Mesothelial cell of epicardium (in vitro differentiated cells): ENCODE results near the gene RIOK2. TPM values are rescaled to one million over a fixed set of nuclear protein-coding genes. Genes with fewer than 3 reads are reported as not detected.
A peak's percentile ranks its signal among the peaks of the same experiment; 100 is the strongest.
"Not testable (repeated sequence)": the region's sequence is repeated elsewhere in the genome, so short reads cannot be mapped to it uniquely, and the experiment has no call there.

ENCODE experiments used
- DNase-seq, 2 experiments: peaks; one replicate each; pipeline ENCODE4 v3.0.0; 2021; ENCODE audit warnings: low spot score in 2 of 2; ENCODE audit not compliant: unreplicated experiment in 2 of 2
- H3K27ac Mint-ChIP-seq: 2 replicates; pipeline ENCODE4 v1.8.0; 2021; ENCODE audit warnings: mixed read lengths
- H3K27me3 Mint-ChIP-seq: 2 replicates; pipeline ENCODE4 v1.8.0; 2021; ENCODE audit warnings: low read depth, mixed read lengths
- H3K36me3 Mint-ChIP-seq: 2 replicates; pipeline ENCODE4 v1.8.0; 2021; ENCODE audit warnings: mixed read lengths
- H3K4me1 Mint-ChIP-seq: 2 replicates; pipeline ENCODE4 v1.8.0; 2021; ENCODE audit warnings: mixed read lengths
- H3K4me3 Mint-ChIP-seq: 2 replicates; pipeline ENCODE4 v1.8.0; 2021; ENCODE audit warnings: mild to moderate bottlenecking, moderate library complexity, mixed read lengths
- H3K9me3 Mint-ChIP-seq: 2 replicates; pipeline ENCODE4 v1.8.0; 2021; ENCODE audit warnings: mixed read lengths
- total RNA-seq: library from RNA; stranded (reverse); gene quantifications from 3 replicates; pipeline ENCODE4 v1.2.1, GENCODE V29; 2021
- TF ChIP-seq, protein P1 (sequence below): fragments of 200-600 bp; sonication (generic); IDR thresholded peaks from one replicate; pipeline ENCODE4 v1.5.0; 2021; ENCODE audit warnings: antibody characterized with exemption; ENCODE audit not compliant: unreplicated experiment

RIOK2 gene
- total RNA-seq, 1 donor from 2014 or later = 25.9 TPM

DNA sequence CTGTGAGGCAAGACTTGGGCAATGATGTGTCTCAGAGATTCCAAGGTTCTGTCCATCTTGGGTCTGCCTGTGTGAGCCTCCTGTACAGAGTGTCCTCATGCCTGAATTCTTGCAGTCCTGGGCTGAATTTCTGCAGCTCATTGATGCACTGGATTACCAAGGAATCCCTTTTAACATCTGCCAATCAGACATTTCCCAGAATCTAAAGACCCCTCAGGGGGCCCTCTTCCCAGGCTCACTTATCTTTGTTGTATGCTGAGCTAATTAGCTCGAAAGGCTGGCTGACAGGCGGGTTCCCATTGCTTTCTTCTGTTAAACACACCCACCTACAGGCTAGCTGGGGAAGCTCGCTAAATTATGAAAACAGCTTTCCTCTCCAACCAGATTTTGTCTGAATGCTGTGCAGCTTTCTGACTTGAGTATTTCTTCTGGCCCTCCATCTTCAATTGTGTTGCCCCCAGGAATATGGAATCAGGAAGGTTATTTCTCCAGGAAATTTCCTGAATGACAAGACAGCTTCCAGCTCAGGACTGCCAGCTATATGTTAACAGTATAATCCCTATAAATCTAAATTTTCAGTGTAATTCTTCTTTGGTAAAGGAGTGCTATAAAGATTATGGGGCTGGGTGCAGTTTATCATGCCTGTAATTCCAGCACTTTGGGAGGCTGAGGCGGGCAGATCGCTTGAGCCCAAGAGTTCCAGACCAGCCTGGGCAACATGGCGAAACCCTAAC is 40.4 kb downstream of the RIOK2 start, which contains the start of gene LIX1:
TSS of gene LIX1 (minus strand) at position 91 of the 734 bp plus-strand sequence. CDS start at position 56, 35 bp downstream.
- Mint-ChIP-seq H3K27me3 (no peaks in the 10 kb centered on the region), H3K4me1 (peaks cover 49% of the 10 kb centered on the region), H3K4me3 (peak within 1 kb of the TSS; percentile 68), H3K9me3 (no peaks in the 10 kb centered on the region), H3K27ac (peak within 1 kb of the TSS; percentile 65), H3K36me3 (no peaks in the 10 kb centered on the region)
- TF ChIP-seq, protein P1, sequence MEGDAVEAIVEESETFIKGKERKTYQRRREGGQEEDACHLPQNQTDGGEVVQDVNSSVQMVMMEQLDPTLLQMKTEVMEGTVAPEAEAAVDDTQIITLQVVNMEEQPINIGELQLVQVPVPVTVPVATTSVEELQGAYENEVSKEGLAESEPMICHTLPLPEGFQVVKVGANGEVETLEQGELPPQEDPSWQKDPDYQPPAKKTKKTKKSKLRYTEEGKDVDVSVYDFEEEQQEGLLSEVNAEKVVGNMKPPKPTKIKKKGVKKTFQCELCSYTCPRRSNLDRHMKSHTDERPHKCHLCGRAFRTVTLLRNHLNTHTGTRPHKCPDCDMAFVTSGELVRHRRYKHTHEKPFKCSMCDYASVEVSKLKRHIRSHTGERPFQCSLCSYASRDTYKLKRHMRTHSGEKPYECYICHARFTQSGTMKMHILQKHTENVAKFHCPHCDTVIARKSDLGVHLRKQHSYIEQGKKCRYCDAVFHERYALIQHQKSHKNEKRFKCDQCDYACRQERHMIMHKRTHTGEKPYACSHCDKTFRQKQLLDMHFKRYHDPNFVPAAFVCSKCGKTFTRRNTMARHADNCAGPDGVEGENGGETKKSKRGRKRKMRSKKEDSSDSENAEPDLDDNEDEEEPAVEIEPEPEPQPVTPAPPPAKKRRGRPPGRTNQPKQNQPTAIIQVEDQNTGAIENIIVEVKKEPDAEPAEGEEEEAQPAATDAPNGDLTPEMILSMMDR = peak; percentile 35
- peak in 1 of 2 experiments; percentile 52 for DNase-seq

DNA sequence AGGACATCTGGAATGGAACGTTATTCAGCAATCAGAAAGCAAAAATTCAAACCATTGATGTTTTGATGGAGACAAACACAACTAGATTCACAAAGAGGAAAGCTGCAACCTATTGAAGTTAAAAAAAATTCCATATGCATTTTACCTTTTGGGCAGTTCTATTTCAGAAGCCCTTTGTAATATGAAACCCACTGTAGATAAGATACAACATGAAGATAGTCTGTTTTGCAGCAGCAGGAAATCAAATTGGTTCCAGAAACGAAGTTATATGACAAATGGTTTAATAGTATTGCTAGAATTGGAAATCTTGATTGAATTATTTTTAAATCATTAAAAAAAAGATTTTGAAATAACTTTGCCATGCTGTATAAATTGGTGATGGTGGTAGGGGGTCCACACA is 41.5 kb downstream of the RIOK2 start:
- no peaks in the 10 kb centered on the region for H3K9me3 Mint-ChIP-seq
- no peak for DNase-seq
- H3K36me3 Mint-ChIP-seq = no peaks in the 10 kb centered on the region
- H3K4me3 Mint-ChIP-seq = peak overlapping the region; percentile 68
- TF ChIP-seq, protein P1 = no peak
- no peaks in the 10 kb centered on the region for H3K27me3 Mint-ChIP-seq
- H3K27ac Mint-ChIP-seq = no peak overlapping the region
- H3K4me1 Mint-ChIP-seq = peaks cover 58% of the 10 kb centered on the region

DNA sequence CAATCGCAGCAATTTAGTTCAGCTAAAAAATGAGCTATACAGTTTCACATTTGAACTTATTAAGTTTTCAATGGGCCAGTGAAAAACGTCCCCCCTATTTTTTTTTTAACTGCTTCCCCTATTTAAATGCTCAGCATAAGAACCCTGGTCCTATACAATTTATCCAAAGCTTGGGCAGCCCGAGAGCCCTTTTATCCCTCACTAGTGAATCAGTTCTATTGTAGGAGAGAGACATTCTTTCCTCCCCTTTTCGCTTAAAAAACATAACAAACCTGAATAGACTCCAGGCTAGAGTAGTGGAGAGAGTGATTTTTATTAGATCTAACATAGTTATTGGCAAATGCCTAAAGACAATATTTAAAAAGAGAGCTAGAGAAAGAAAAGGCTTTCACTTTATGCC is 42.0 kb downstream of the RIOK2 start:
- TF ChIP-seq, protein P1 = no peak
- Mint-ChIP-seq H3K9me3 (no peaks in the 10 kb centered on the region), H3K4me3 (peak overlapping the region; percentile 68), H3K27me3 (no peaks in the 10 kb centered on the region), H3K36me3 (no peaks in the 10 kb centered on the region), H3K27ac (peak overlapping the region; percentile 59), H3K4me1 (peaks cover 63% of the 10 kb centered on the region)
- no peak for DNase-seq

DNA sequence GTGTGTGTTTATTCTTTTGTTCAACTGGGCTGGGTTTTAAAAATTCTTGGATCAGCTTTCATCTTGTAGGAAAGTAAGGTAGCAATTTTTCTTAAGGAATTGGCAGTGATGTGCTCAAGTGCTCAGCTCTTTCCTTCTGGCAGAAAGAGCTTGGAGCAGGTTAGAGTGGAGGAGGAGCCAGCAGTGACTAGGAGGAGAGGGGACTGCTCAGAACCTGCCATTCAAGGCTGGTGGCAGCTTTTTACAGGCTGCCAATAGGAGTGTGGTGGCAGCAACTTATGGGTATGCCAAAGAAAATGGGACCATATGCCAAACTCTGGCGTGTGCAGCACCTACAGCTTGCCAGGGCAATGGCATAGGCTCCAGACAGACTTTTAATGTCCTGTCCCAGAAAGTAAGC is 42.8 kb downstream of the RIOK2 start:
- H3K27me3 Mint-ChIP-seq, DNase-seq, H3K36me3 Mint-ChIP-seq, H3K9me3 Mint-ChIP-seq: not testable (repeated sequence)
- Mint-ChIP-seq H3K4me3 (peak overlapping the region; percentile 68), H3K4me1 (peaks cover 65% of the 10 kb centered on the region), H3K27ac (peak overlapping the region; percentile 35)

DNA sequence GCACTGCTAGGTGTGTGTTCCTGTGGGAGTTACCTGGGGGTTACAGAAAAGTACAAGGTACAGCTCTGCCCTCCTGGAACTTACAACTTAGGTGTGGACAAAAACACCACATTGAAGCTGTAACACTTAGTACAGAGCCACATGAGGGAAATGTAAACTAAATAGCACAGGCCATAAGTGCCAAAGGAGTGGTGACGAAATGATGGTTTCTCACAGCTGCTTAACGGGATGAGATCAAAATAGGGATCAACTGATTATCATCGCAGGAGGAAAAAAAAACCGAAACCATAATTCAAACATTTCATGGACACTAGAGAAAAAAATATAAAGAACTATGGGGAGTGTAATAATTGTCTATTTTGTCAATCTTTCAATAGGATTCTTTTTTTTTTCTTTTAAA is 46.6 kb downstream of the RIOK2 start:
- H3K4me1 Mint-ChIP-seq = peaks cover 73% of the 10 kb centered on the region
- no peaks in the 10 kb centered on the region for H3K9me3 Mint-ChIP-seq
- no peaks in the 10 kb centered on the region for H3K36me3 Mint-ChIP-seq
- no peak overlapping the region for H3K4me3 Mint-ChIP-seq
- peak overlapping the region; percentile 31 for H3K27ac Mint-ChIP-seq
- H3K27me3 Mint-ChIP-seq = no peaks in the 10 kb centered on the region
- no peak for DNase-seq
- TF ChIP-seq, protein P1 = no peak

DNA sequence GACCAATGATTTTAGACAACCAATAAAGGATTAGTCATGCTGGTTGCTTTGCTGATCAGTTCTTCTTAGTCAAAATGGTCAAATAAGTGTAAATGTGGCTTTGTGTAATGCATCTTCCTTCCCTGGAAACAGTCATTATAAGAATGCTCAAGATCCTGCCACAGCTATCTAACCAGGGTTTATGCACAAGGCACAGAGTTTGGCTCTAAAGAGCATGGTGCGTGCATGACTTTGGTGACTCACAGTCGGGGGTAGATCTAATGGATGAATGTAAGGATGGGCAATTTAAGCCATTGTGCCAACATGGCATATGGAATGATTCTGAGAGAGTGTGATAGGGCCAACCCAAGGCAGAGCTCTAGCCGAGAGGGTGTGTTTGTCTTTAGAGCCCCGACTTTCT is 47.2 kb downstream of the RIOK2 start:
- H3K27ac Mint-ChIP-seq = no peak overlapping the region
- no peaks in the 10 kb centered on the region for H3K27me3 Mint-ChIP-seq

More for the DNA sequence above, 47.2 kb downstream of the RIOK2 start:
- H3K4me3 Mint-ChIP-seq = no peak overlapping the region
- H3K4me1 Mint-ChIP-seq = peaks cover 73% of the 10 kb centered on the region
- DNase-seq = no peak
- TF ChIP-seq, protein P1 = no peak
- no peaks in the 10 kb centered on the region for H3K36me3 Mint-ChIP-seq
- H3K9me3 Mint-ChIP-seq = no peaks in the 10 kb centered on the region
